ENCODE results near the gene KRTAP4-7.
"Not testable (repeated sequence)": the region's sequence is repeated elsewhere in the genome, so short reads cannot be mapped to it uniquely, and the experiment has no call there.

KRTAP4-7 gene

DNA sequence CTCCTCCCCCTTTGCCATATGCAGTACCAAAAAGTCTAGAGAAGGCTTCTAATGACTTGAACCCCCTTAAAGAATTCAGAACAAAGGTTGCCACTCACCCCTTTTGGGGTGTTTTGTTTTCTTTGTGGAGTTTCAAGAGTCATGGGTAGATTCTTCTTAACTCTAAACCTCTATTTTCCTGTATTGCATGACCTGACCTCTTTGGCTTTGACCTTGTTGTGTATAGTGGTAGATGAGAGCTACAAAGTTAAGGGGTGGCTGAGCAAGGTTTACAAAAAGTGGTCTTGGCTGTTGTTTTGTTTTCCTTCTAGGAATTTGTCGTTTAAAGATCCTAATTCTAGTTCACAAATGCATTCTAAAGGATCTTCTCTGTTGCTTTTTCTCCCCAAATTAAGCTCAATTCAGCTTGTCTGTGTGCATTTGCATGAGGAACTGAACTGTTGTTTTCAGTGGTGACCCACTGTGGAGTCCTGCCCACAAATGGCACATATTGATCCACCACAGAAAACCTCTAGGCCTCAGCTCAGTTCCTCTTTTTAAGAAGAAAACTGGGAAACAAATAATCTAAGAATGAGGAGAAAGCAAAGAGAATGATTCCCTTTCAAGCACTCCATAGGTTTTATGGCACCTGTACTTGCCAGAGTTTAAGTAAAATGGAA is 24.9 kb downstream of the KRTAP4-7 start:
- DNase-seq (ENCODE audit: low read depth) = not testable (repeated sequence)

GRCh38 chr17:41111151-41111885 is 27.4 kb downstream of the KRTAP4-7 start:
- no peak for DNase-seq (ENCODE audit: low read depth)

GRCh38 chr17:41116297-41116696 is 32.3 kb downstream of the KRTAP4-7 start:
- no peak for DNase-seq (ENCODE audit: low read depth)

DNA sequence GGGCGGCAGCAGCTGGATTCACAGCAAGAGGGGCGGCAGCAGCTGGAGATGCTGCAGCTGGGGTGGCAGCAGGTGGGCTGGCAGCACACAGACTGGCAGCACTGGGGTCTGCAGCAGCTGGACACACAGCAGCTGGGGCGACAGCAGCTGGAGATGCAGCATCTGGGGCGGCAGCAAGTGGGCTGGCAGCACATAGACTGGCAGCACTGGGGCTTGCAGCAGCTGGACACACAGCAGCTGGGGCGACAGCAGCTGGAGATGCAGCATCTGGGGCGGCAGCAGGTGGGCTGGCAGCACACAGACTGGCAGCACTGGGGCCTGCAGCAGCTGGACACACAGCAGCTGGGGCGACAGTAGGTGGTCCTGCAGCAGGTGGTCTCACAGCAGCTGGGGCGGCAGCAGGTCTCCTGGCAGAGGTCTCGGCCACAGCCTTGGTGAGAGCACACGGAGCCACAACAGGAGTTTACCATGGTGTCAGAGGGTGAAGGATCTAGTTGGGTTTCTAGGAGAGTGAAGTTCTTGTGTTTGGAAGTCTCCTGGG is 34.0 kb downstream of the KRTAP4-7 start, which contains the start of gene KRTAP4-11:
Gene KRTAP4-11 (minus strand): TSS at position 528 of the 541 bp plus-strand sequence. CDS start 58 bp downstream, at position 470.
- not testable (repeated sequence) for DNase-seq (ENCODE audit: low read depth)

GRCh38 chr17:41118721-41119120 is 34.8 kb downstream of the KRTAP4-7 start:
- DNase-seq (ENCODE audit: low read depth) = no peak

GRCh38 chr17:41119696-41120690 is 36.0 kb downstream of the KRTAP4-7 start:
- not testable (repeated sequence) for DNase-seq (ENCODE audit: low read depth)

DNA sequence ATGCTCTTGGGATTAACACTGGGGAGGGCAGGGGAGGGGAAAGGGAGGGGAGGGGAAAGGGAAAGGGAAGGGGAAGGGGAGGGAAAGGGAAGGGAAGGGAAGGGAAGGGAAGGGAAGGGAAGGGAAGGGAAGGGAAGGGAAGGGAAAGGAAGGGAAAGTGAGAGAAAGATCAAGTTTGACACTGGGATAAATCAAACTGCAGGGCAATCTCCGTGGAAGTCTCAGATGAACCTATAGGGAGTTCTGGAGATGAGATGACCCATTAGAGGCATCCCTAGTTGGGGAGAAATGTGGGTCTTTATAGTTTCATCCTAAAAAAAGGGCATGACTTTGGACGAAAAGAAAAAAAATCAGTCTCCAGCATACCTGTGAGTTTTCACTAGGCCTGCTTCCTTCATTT is 37.8 kb downstream of the KRTAP4-7 start:
- no peak for DNase-seq (ENCODE audit: low read depth)

DNA sequence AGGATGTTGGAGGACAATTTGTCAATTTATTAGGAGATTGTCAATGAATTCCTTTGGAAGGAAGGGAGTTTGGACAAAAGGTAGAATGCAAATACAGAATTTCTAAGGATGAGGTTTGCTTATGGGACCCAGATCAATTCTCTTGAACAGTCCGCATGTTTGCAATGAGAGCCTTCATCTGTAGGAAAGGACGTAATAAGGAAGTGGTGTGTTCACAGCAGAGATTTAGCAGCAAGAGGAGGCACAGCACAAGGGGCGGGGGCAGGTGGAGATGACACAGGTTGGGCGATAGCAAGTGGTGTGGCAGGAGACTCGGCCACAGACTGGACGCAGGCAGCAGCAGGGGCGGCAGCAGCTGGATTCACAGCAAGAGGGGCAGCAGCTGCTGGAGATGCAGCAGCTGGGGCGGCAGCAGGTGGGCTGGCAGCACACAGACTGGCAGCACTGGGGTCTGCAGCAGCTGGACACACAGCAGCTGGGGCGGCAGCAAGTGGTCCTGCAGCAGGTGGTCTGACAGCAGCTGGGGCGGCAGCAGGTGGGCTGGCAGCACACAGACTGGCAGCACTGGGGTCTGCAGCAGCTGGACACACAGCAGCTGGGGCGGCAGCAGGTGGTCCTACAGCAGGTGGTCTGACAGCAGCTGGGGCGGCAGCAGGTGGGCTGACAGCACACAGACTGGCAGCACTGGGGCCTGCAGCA is 39.5 kb downstream of the KRTAP4-7 start:
- not testable (repeated sequence) for DNase-seq (ENCODE audit: low read depth)

- not testable (repeated sequence) for DNase-seq (ENCODE audit: low read depth)
These were observed 40.0 kb downstream of the KRTAP4-7 start, which contains the start of gene KRTAP4-12 for GRCh38 chr17:41123991-41124371. Gene KRTAP4-12, minus strand, starts transcription at chr17:41124182. Its CDS starts 60 bp downstream, at chr17:41124122.

GRCh38 chr17:41125064-41125463 is 41.1 kb downstream of the KRTAP4-7 start:
- no peak for DNase-seq (ENCODE audit: low read depth)

DNA sequence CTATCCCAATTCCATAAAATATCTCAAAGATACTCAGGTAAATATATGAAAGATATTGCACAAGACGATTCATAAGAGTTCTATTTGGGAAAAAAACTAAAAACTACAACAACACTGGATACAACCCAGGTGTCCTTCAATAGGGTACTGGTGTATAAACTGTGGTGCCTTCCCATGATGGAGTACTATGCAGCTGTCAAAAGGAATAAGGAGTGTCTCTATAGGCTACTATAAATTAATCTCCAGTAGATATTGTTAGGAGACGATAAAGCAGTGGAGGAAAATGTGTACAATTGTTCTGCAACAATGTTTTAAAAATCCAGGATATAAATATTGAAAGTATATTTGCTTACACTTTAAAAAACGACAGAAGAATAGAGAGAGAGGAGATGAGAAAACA is 42.5 kb downstream of the KRTAP4-7 start:
- no peak for DNase-seq (ENCODE audit: low read depth)

DNA sequence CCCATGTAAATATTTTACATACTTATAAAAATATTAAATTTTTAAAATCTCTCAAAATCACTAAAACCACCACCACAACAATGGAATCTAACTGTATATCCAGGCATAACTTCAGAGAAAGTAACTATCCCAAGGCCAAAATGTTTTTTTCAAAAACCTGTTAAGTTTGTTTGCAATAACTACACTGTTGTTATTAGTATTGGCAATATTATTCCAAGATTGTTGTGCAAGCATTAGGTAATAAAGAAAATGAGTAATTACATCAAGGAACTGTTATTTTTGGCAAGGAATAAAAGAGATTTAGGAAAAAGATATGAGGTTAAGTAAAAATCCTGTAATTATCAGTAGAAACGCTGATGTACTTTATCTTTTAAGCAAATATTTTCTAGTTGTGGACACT is 43.4 kb downstream of the KRTAP4-7 start:
- no peak for DNase-seq (ENCODE audit: low read depth)

- DNase-seq (ENCODE audit: low read depth) = peak; percentile 42
These were observed 48.0 kb downstream of the KRTAP4-7 start for GRCh38 chr17:41131979-41132378.

- no peak for DNase-seq (ENCODE audit: low read depth)
These were observed 50.2 kb downstream of the KRTAP4-7 start for GRCh38 chr17:41133880-41134735.

Measured in HS-5 (cell line).